ENCODE results near the gene USP6NL.

USP6NL gene

GRCh38 chr10:11588873-11589574 is 22.4 kb downstream of the USP6NL start:
- no peak for DNase-seq

GRCh38 chr10:11587722-11588259 is 23.7 kb downstream of the USP6NL start:
- DNase-seq, result no peak

- DNase-seq, result no peak
These were observed 25.3 kb downstream of the USP6NL start for GRCh38 chr10:11586170-11586569.

GRCh38 chr10:11581213-11581612 is 30.2 kb downstream of the USP6NL start:
- no peak for DNase-seq

- DNase-seq, result no peak
These were observed 31.6 kb downstream of the USP6NL start for GRCh38 chr10:11579885-11580284.

GRCh38 chr10:11578802-11579255 is 32.6 kb downstream of the USP6NL start:
- DNase-seq, result no peak

DNA sequence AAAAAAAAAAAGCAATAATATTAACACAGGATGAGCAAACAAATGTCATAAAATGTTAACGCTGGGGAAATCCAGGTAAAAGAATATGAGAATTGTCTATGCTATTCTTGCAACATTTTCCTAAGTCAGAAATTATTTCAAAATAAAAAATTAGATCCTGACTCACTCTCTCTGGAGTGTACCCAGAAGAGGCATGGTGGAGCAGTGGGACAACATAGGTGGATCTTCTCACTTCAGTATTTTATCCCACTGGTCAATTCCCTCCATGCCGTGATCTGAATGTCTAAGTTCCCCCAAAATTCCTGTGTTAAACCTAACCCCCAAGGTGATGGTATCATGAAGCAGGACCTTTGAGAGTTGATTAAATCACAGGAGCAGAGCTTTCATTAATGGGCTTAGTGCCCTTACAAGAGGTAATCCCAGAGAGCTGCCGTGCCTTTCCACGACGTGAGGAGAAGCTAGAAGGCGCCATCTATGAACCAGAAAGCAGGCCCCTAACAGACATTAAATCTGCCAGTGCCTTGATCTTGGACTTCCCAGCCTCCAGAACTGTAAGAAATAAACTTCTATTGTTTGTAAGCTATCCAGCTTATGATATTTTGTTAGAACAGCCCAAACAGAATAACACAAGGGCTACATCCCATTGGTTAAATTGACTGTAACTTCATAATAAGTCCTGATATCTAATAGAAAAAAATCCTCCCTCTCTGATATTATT is 35.2 kb downstream of the USP6NL start:
- DNase-seq, result no peak

DNA sequence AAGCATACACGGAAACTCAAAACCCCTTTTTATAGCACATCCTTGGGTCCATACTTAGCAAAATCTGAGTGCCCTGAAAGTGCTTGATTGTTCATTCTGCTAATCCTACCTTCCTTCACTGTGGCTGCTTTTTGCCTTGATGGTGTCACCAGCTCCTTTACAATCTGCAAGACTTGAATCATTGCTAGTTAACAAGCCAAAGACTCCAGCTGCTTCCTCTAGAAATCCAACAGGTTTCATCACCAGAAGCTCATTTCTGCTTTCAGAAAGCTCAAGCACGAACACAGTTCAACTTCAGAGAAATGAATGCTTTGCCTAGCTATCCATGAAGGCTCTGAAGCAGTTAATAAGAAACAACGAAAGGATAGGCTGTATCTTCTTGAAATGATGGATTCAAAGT is 38.0 kb downstream of the USP6NL start:
- DNase-seq, result no peak

DNA sequence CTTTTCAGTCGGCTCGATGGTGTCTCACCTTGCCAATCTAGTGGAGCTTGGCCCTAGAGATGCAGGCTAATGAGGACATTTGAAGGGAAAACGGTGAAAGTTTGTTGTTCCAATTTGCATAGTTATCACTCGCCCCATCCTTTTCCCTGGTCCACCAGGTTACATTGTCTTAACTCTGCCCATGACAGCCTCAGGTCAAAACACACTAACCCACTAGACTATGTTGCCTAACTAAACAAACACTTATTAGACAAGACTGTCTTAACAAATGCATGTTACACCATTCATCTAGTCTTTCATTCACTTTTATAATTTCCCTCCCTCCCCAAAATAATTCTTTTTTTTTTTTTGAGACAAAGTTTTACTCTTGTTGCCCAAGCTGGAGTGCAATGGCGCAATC is 40.7 kb downstream of the USP6NL start:
- DNase-seq, result no peak

- no peak for DNase-seq
These were observed 42.0 kb downstream of the USP6NL start for GRCh38 chr10:11569471-11569870.

- DNase-seq, result no peak
These were observed 42.9 kb downstream of the USP6NL start for GRCh38 chr10:11568578-11568977.

DNA sequence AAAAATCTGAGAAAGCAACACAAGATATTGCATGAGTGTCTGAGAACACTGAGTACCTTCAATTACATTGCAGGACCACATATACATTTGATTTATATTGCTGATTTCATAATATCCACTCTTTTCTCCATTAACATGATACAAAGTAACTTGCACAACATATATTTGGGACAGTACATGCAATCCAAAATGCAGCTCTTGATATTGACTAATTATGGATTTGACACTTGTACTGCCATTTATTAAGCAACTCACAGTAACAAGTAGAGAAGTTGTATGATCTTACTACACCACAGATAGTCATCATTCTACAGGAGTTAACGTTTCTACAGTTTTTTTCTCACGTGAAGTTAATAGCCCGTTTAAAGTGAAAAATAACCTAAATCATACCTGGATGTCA is 46.7 kb downstream of the USP6NL start:
- no peak for DNase-seq

- DNase-seq, result no peak
These were observed 47.5 kb downstream of the USP6NL start for GRCh38 chr10:11563936-11564335.

DNA sequence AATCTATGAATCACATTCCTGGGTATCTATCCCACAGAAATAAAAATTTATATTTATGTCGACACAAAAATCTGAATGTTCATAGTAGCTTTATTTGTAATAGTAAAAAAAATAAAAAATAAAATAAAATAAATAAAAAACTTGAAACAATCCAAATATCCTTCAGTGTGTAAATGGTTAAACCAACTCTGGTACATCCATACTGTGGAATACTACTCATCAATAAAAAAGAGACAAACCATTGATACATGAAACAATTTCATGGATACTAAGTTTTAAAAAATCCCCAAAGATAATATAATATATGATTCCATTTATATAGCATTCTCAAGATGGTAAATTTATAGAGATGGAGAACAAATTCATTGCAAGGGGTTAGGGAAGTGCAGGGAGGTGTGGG is 48.6 kb downstream of the USP6NL start:
- DNase-seq, result no peak

GRCh38 chr10:11560076-11560709 is 51.3 kb downstream of the USP6NL start:
- no peak for DNase-seq

GRCh38 chr10:11557967-11558366 is 53.5 kb downstream of the USP6NL start:
- DNase-seq, result no peak

DNA sequence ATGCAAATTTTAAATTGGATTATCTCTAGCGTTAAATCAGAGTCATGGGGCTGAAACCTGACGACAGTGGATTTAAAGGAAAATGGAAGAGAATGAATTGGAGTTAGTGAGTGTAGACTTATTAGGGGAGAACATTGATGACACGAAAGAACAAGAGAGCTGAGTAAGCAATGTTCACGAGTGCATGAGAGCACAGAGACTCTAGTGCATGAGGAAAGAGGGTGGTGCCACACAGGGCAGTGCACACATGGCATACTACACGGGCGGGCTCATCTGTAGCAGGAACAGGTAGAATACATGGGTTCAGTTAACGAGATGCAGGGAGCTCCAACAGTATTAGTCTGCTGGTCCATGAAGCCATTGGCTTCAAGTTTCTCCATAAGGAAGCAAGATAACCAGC is 53.9 kb downstream of the USP6NL start:
- no peak for DNase-seq

DNA sequence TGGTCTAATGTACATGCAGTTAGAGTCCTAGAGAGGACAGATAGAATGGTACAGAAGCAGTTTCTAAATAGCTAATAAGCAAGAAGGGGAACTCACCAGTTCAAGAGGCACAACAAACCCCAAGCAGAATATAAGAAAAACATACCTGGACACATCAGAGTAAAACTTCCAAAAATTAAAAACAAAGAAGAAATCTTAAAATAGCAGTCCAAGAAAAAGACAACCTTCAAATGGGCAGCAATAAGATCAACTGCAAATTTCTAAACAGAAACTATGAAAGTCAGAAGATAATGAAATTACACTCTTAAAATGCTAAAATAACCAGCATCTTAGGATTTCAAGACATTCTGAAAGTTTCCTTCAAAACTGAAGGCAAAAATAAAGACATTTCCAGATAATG is 55.9 kb downstream of the USP6NL start:
- DNase-seq, result no peak

- DNase-seq, result no peak
These were observed 57.6 kb downstream of the USP6NL start for GRCh38 chr10:11553773-11554381.

DNA sequence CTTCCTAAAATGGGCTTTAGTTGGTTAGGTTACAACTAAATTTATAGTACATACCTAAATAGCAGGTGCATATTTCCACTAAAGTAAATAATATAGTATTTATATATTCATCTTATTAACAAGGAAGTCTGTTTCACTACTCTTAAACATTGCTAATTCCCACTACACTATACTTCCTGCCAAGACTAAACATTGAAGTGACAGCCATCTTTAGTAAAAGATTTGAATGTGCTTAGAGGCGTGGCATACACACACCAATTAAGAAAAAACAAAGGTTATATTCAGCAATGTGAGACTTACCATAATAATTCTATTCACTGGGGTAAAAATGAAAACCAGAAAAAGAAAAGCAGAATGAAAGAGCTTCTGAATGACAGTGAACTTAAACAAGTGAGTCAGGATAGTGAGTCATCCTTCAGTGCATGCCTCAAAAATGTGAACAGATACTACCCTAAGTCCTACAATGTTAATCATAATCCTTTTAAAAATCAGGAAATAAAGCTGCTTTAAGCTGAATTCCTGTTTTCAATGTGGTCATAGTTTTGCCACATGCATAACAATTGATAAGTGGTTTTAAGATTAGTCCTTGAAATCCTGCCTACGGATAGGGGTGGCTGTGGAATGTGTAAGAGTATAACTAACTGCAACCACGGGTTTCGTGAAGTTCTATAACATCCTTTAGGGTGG is 59.4 kb downstream of the USP6NL start:
- peak; percentile 47 for DNase-seq

DNA sequence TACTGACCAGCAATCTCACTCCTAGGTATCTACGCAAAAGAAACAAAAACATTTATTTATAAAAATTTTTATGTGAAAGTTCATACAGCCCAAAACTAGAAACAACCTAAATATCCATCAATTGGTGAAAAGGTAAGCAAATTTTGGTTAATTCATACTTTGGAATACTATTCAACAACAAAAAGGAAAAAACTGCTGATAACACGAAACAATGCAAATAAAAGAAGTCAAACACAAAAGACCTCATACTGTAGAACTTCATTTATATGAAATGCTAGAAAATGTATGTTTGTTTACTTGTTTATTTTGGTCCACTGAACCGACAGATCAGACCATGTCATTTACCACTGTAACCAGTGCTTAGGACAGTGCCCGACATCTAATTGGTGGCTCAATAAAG is 60.3 kb downstream of the USP6NL start:
- DNase-seq, result no peak

DNA sequence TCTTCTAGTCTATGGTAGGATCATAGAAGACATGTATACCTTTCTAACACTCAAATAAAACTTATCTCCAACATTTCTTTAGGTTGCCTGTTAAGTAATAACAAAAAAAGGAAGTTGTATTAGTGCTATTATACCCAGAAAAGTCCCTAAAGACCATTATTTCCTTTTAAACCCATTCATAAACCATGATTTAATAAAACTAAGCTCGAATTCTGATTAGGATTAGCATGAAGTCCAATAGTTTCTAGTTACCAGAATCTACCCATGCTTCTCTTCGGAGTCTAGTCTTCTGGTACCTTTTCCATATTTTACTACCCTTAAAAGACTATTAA is 62.7 kb downstream of the USP6NL start:
- no peak for DNase-seq

Data from amniotic stem cell (primary cell).